Activated CD4-positive, alpha-beta T cell treated with anti-CD3 and anti-CD28 coated beads, Interleukin-2, amount 50 U/mL, for 4 hours (primary cell): Measurements from ENCODE around the gene WSB1.

Experiments
- DNase-seq, 2 experiments: peaks; one replicate each; pipeline ENCODE4 v3.0.0-alpha.2; 2020

Gene WSB1

GRCh38 chr17:27281438-27281837 is 12.5 kb upstream of the WSB1 start:
- no peak for DNase-seq

GRCh38 chr17:27282054-27282551 is 11.8 kb upstream of the WSB1 start:
- no peak for DNase-seq

- DNase-seq: no peak
Observed at GRCh38 chr17:27283060-27283459, 10.9 kb upstream of the WSB1 start.

- no peak for DNase-seq
Observed at GRCh38 chr17:27283751-27284150, 10.2 kb upstream of the WSB1 start.

- no peak for DNase-seq
Observed at GRCh38 chr17:27284811-27285415, 9.0 kb upstream of the WSB1 start.

GRCh38 chr17:27285516-27285915 is 8.4 kb upstream of the WSB1 start:
- DNase-seq: no peak

GRCh38 chr17:27288183-27288582 is 5.7 kb upstream of the WSB1 start:
- no peak for DNase-seq

- DNase-seq: no peak
Observed at GRCh38 chr17:27289856-27290255, 4.1 kb upstream of the WSB1 start.

- no peak for DNase-seq
Observed at GRCh38 chr17:27290916-27291598, 2.9 kb upstream of the WSB1 start.

GRCh38 chr17:27293359-27293897 is 486 bp upstream of the WSB1 start:
- DNase-seq: no peak

GRCh38 chr17:27294689-27295630 is 1.0 kb downstream of the WSB1 start:
- DNase-seq: peak; percentile 13 to 30

GRCh38 chr17:27295945-27296344 is 2.0 kb downstream of the WSB1 start:
- no peak for DNase-seq

GRCh38 chr17:27296428-27296979 is 2.6 kb downstream of the WSB1 start:
- no peak for DNase-seq

- DNase-seq: no peak
Observed at GRCh38 chr17:27299384-27300049, 5.6 kb downstream of the WSB1 start.

GRCh38 chr17:27303734-27304133 is 9.8 kb downstream of the WSB1 start:
- DNase-seq: no peak

GRCh38 chr17:27306276-27306835 is 12.4 kb downstream of the WSB1 start:
- no peak for DNase-seq

GRCh38 chr17:27310565-27311110 is 16.7 kb downstream of the WSB1 start:
- no peak for DNase-seq

GRCh38 chr17:27313301-27313700 is 19.4 kb downstream of the WSB1 start:
- no peak for DNase-seq

- DNase-seq: no peak
Observed at GRCh38 chr17:27315322-27315721, 21.4 kb downstream of the WSB1 start.

- no peak for DNase-seq
Observed at GRCh38 chr17:27315796-27316465, 22.0 kb downstream of the WSB1 start.

- DNase-seq: no peak
Observed at GRCh38 chr17:27318228-27318627, 24.3 kb downstream of the WSB1 start.
